Activated CD8-positive, alpha-beta T cell treated with anti-CD3 and anti-CD28 coated beads, Interleukin-2, amount 10 ng/mL, durations not matched to agents 7 days and 5 days (primary cell): ENCODE data around the gene FRMPD4. TPM values are rescaled to one million over a fixed set of nuclear protein-coding genes. Genes with fewer than 3 reads are reported as not detected.

Experiments used
- ATAC-seq: fragments of 150-1000 bp; cut with Tn5 transposase; one replicate; pipeline ENCODE4 v1.10.0; 2021; ENCODE audit warnings: moderate library complexity
- CTCF ChIA-PET: fragments of 350-600 bp; sonication (Branson Sonifier 250); formaldehyde crosslinking; loops from one replicate; lab custom pipeline; 2021; ENCODE audit warnings: antibody characterized with exemption; lab: Charles Lee
- POLR2A ChIA-PET: fragments of 350-600 bp; sonication (Branson Sonifier 250); formaldehyde crosslinking; loops from one replicate; lab custom pipeline; 2021; ENCODE audit warnings: antibody characterized with exemption; lab: Charles Lee
- DNase-seq: peaks from one replicate; pipeline ENCODE4 v3.0.0-alpha.2; 2020
- H3K27ac Mint-ChIP-seq: one replicate; pipeline ENCODE4 v1.8.0; 2021; ENCODE audit warnings: mild to moderate bottlenecking, mixed read lengths
- H3K27me3 Mint-ChIP-seq: one replicate; pipeline ENCODE4 v1.8.0; 2021; ENCODE audit warnings: low read depth, mixed read lengths
- H3K36me3 Mint-ChIP-seq: one replicate; pipeline ENCODE4 v1.8.0; 2021; ENCODE audit warnings: low read depth, mixed read lengths
- H3K4me1 Mint-ChIP-seq: one replicate; pipeline ENCODE4 v1.8.0; 2021; ENCODE audit warnings: low read depth, mixed read lengths
- H3K4me3 Mint-ChIP-seq: one replicate; pipeline ENCODE4 v1.8.0; 2021; ENCODE audit warnings: mild to moderate bottlenecking, mixed read lengths
- H3K9me3 Mint-ChIP-seq: one replicate; pipeline ENCODE4 v1.8.0; 2022; ENCODE audit warnings: mixed read lengths; ENCODE audit not compliant: insufficient read depth
- total RNA-seq, 2 experiments: library from RNA; stranded (reverse); gene quantifications; one replicate each; pipeline ENCODE4 v1.2.3, GENCODE V29; 2021

The FRMPD4 gene
- total RNA-seq, result not detected

GRCh38 chrX:12138361-12139313, at the start of gene FRMPD4:
Gene FRMPD4, plus strand, starts transcription at chrX:12138473. Its CDS starts 499 bp downstream, at chrX:12138972.
- ChIA-PET POLR2A (interaction anchor here (0.6 kb wide), 1 partner anchor 1672 kb away, joined by 3 read pairs; no protein-coding TSS in a partner anchor), CTCF (no interaction called here)
- DNase-seq (no peak), ATAC-seq (no peak)
- H3K36me3 Mint-ChIP-seq, result no peaks in the 10 kb centered on the region
- no peak within 1 kb of the TSS for H3K4me3 Mint-ChIP-seq
- no peaks in the 10 kb centered on the region for H3K4me1 Mint-ChIP-seq
- no peaks in the 10 kb centered on the region for H3K9me3 Mint-ChIP-seq
- peaks cover 17% of the 10 kb centered on the region for H3K27me3 Mint-ChIP-seq
- no peak within 1 kb of the TSS for H3K27ac Mint-ChIP-seq

GRCh38 chrX:12089740-12090139, 48.5 kb upstream of the FRMPD4 start:
- CTCF ChIA-PET, result no interaction called here

GRCh38 chrX:12113321-12113720, 25.0 kb upstream of the FRMPD4 start:
- no peaks in the 10 kb centered on the region for H3K9me3 Mint-ChIP-seq
- peaks cover 6% of the 10 kb centered on the region for H3K4me1 Mint-ChIP-seq
- H3K27me3 Mint-ChIP-seq, result no peaks in the 10 kb centered on the region
- no peak overlapping the region for H3K27ac Mint-ChIP-seq
- POLR2A ChIA-PET, result no interaction called here
- no peak overlapping the region for H3K4me3 Mint-ChIP-seq
- DNase-seq (no peak), ATAC-seq (no peak)
- no peaks in the 10 kb centered on the region for H3K36me3 Mint-ChIP-seq
- CTCF ChIA-PET, result no interaction called here

More at GRCh38 chrX:12089740-12090139, 48.5 kb upstream of the FRMPD4 start:
- DNase-seq (no peak), ATAC-seq (no peak)
- H3K4me3 Mint-ChIP-seq, result no peak overlapping the region
- no peaks in the 10 kb centered on the region for H3K4me1 Mint-ChIP-seq
- POLR2A ChIA-PET, result no interaction called here
- no peaks in the 10 kb centered on the region for H3K9me3 Mint-ChIP-seq
- H3K27me3 Mint-ChIP-seq, result no peaks in the 10 kb centered on the region
- no peaks in the 10 kb centered on the region for H3K36me3 Mint-ChIP-seq
- no peak overlapping the region for H3K27ac Mint-ChIP-seq

- ChIA-PET CTCF (no interaction called here), POLR2A (no interaction called here)
- Mint-ChIP-seq H3K4me1 (peaks cover 6% of the 10 kb centered on the region), H3K27ac (no peak overlapping the region), H3K9me3 (no peaks in the 10 kb centered on the region), H3K36me3 (no peaks in the 10 kb centered on the region), H3K4me3 (no peak overlapping the region), H3K27me3 (no peaks in the 10 kb centered on the region)
- ATAC-seq (no peak), DNase-seq (no peak)
These were observed 22.9 kb upstream of the FRMPD4 start for GRCh38 chrX:12115377-12115776.

GRCh38 chrX:12118134-12118533, 20.1 kb upstream of the FRMPD4 start:
- Mint-ChIP-seq H3K27me3 (no peaks in the 10 kb centered on the region), H3K4me1 (peaks cover 2% of the 10 kb centered on the region), H3K27ac (no peak overlapping the region), H3K9me3 (no peaks in the 10 kb centered on the region), H3K36me3 (no peaks in the 10 kb centered on the region), H3K4me3 (no peak overlapping the region)
- ATAC-seq (no peak), DNase-seq (no peak)
- ChIA-PET POLR2A (no interaction called here), CTCF (no interaction called here)

- CTCF ChIA-PET, result no interaction called here
- ATAC-seq (no peak), DNase-seq (no peak)
- POLR2A ChIA-PET, result no interaction called here
- Mint-ChIP-seq H3K27ac (no peak overlapping the region), H3K27me3 (no peaks in the 10 kb centered on the region), H3K9me3 (peaks cover 5% of the 10 kb centered on the region), H3K4me1 (no peaks in the 10 kb centered on the region), H3K36me3 (no peaks in the 10 kb centered on the region), H3K4me3 (no peak overlapping the region)
These were observed 10.3 kb upstream of the FRMPD4 start for GRCh38 chrX:12128017-12128416.

GRCh38 chrX:12137951-12138360, 317 bp upstream of the FRMPD4 start:
- CTCF ChIA-PET, result no interaction called here
- ATAC-seq (no peak), DNase-seq (no peak)
- no peak overlapping the region for H3K4me3 Mint-ChIP-seq
- H3K4me1 Mint-ChIP-seq, result no peaks in the 10 kb centered on the region
- POLR2A ChIA-PET, result no interaction called here
- peaks cover 17% of the 10 kb centered on the region for H3K27me3 Mint-ChIP-seq
- no peaks in the 10 kb centered on the region for H3K9me3 Mint-ChIP-seq
- H3K36me3 Mint-ChIP-seq, result no peaks in the 10 kb centered on the region
- H3K27ac Mint-ChIP-seq, result no peak overlapping the region

GRCh38 chrX:12139934-12140611, 1.8 kb downstream of the FRMPD4 start:
- ChIA-PET POLR2A (no interaction called here), CTCF (no interaction called here)
- no peaks in the 10 kb centered on the region for H3K4me1 Mint-ChIP-seq
- no peak overlapping the region for H3K27ac Mint-ChIP-seq
- no peak overlapping the region for H3K4me3 Mint-ChIP-seq
- DNase-seq (no peak), ATAC-seq (no peak)
- H3K27me3 Mint-ChIP-seq, result peaks cover 17% of the 10 kb centered on the region
- no peaks in the 10 kb centered on the region for H3K9me3 Mint-ChIP-seq
- H3K36me3 Mint-ChIP-seq, result no peaks in the 10 kb centered on the region

GRCh38 chrX:12141511-12141910, 3.2 kb downstream of the FRMPD4 start:
- ChIA-PET POLR2A (no interaction called here), CTCF (no interaction called here)
- Mint-ChIP-seq H3K36me3 (no peaks in the 10 kb centered on the region), H3K27me3 (peaks cover 14% of the 10 kb centered on the region), H3K27ac (no peak overlapping the region), H3K4me1 (no peaks in the 10 kb centered on the region), H3K9me3 (no peaks in the 10 kb centered on the region), H3K4me3 (no peak overlapping the region)
- no peak for ATAC-seq
- DNase-seq, result no peak

GRCh38 chrX:12142661-12143060, 4.4 kb downstream of the FRMPD4 start:
- Mint-ChIP-seq H3K4me3 (no peak overlapping the region), H3K27me3 (peaks cover 7% of the 10 kb centered on the region), H3K9me3 (no peaks in the 10 kb centered on the region), H3K4me1 (no peaks in the 10 kb centered on the region), H3K36me3 (no peaks in the 10 kb centered on the region), H3K27ac (no peak overlapping the region)
- ChIA-PET POLR2A (no interaction called here), CTCF (no interaction called here)
- ATAC-seq (no peak), DNase-seq (no peak)

- Mint-ChIP-seq H3K27me3 (no peaks in the 10 kb centered on the region), H3K27ac (no peak overlapping the region), H3K9me3 (no peaks in the 10 kb centered on the region), H3K36me3 (no peaks in the 10 kb centered on the region), H3K4me3 (no peak overlapping the region), H3K4me1 (no peaks in the 10 kb centered on the region)
- POLR2A ChIA-PET, result no interaction called here
- DNase-seq, result no peak
- ATAC-seq, result no peak
- CTCF ChIA-PET, result no interaction called here
These were observed 7.1 kb downstream of the FRMPD4 start for GRCh38 chrX:12145402-12145801.

- no peaks in the 10 kb centered on the region for H3K27me3 Mint-ChIP-seq
- ChIA-PET CTCF (no interaction called here), POLR2A (no interaction called here)
- H3K4me1 Mint-ChIP-seq, result no peaks in the 10 kb centered on the region
- no peaks in the 10 kb centered on the region for H3K36me3 Mint-ChIP-seq
- ATAC-seq (no peak), DNase-seq (no peak)
- no peak overlapping the region for H3K4me3 Mint-ChIP-seq
- no peaks in the 10 kb centered on the region for H3K9me3 Mint-ChIP-seq
- H3K27ac Mint-ChIP-seq, result no peak overlapping the region
These were observed 11.6 kb downstream of the FRMPD4 start for GRCh38 chrX:12149670-12150407.
